ENCODE results near the gene USP10. TPM values are rescaled to one million over a fixed set of nuclear protein-coding genes. Genes with fewer than 3 reads are reported as not detected.

USP10 gene
- total and polyA plus RNA-seq, 2 donors from 2014 or later: 36.8 to 79.5 TPM

DNA sequence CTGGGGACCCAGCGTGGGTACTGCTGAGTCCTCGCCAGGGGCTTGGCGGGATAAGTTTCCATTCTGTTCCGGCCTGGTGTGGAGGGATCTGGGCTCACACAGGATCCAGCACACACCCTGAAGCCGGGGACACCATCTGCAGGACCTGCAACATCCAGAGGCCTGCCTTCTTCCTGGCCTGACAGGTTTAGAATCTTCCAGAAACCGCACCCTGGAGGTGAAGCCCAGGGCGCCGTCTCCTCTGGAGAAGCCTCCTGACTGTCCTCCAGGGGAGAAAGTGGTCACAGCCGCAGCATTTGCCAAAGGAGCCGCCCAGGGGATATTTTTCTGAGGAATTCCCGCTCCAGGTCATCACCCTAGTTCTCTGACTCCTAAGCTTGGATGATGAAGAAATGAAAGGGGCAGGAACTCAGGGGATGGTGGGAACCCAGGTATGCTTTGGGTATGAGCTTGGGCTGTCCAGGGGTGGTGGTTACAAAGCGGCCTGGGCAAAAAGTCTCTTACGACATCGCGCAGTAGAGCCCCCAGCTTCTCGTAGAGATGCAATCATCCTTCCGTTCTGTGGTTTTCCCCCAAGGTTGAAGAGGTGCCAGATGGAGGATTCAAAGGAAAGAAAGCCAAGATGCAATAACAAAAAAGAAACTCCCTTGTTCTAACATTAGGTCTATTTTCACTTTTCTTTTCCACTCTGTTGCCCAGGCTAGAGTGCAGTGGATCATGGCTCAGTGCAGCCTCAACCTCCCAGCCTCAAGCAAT lies 110.9 kb downstream of the USP10 start:
- no peaks in the 10 kb centered on the region for H3K9me3 ChIP-seq (ENCODE audit: control insufficient read depth in 2 of 3, insufficient read depth in 1 of 3, low read length in 3 of 3)
- no peak overlapping the region for H3K27ac ChIP-seq (ENCODE audit: low read depth in 2 of 2, low read length in 2 of 2)
- DNase-seq (no peak), FAIRE-seq (no peak)
- intact Hi-C loops (cut with DNase I): no loop called here
- no peak overlapping the region for H3K9ac ChIP-seq (ENCODE audit: low read length in 3 of 3)
- no peaks in the 10 kb centered on the region for H3K36me3 ChIP-seq (ENCODE audit: control insufficient read depth in 2 of 3, insufficient read depth in 3 of 3, low read length in 3 of 3)
- TF ChIP-seq, protein P1, sequence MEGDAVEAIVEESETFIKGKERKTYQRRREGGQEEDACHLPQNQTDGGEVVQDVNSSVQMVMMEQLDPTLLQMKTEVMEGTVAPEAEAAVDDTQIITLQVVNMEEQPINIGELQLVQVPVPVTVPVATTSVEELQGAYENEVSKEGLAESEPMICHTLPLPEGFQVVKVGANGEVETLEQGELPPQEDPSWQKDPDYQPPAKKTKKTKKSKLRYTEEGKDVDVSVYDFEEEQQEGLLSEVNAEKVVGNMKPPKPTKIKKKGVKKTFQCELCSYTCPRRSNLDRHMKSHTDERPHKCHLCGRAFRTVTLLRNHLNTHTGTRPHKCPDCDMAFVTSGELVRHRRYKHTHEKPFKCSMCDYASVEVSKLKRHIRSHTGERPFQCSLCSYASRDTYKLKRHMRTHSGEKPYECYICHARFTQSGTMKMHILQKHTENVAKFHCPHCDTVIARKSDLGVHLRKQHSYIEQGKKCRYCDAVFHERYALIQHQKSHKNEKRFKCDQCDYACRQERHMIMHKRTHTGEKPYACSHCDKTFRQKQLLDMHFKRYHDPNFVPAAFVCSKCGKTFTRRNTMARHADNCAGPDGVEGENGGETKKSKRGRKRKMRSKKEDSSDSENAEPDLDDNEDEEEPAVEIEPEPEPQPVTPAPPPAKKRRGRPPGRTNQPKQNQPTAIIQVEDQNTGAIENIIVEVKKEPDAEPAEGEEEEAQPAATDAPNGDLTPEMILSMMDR (IDR thresholded peaks at IDR 0.05; ENCODE audit: borderline replicate concordance, extremely low read depth, insufficient read depth): no peak
- no peaks in the 10 kb centered on the region for H3K4me1 ChIP-seq (ENCODE audit: control insufficient read depth in 2 of 3, insufficient read depth in 2 of 3, low read depth in 1 of 3, low read length in 3 of 3)
- H3K4me3 ChIP-seq (ENCODE audit: low read length in 3 of 3): no peak overlapping the region
- no peaks in the 10 kb centered on the region for H3K27me3 ChIP-seq (ENCODE audit: control insufficient read depth, insufficient read depth, low read length)

DNA sequence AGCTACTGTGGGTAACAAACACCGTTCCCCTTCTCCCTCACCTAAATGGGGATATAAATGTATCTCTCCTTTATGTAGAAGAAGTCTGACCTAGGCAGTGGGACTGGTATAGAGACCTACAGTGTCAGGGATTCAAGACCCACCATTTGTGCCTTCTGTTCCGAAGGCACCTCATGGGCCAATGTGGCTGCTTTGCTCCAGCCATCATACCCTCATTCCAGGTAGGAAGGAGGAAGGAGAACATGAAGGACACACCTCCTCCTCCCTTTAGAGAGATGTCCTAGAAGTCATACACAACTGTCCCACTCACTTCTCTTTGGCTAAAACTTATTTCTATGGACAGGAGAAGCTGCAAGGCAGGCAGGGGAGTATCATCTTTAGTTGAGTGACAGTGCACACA lies 111.7 kb downstream of the USP10 start:
- TF ChIP-seq, protein P1 (IDR thresholded peaks at IDR 0.05; ENCODE audit: borderline replicate concordance, extremely low read depth, insufficient read depth): no peak
- H3K4me1 ChIP-seq (ENCODE audit: control insufficient read depth in 2 of 3, insufficient read depth in 2 of 3, low read depth in 1 of 3, low read length in 3 of 3): no peaks in the 10 kb centered on the region
- no peaks in the 10 kb centered on the region for H3K36me3 ChIP-seq (ENCODE audit: control insufficient read depth in 2 of 3, insufficient read depth in 3 of 3, low read length in 3 of 3)
- no peak for FAIRE-seq
- intact Hi-C loops (cut with DNase I): no loop called here
- H3K27me3 ChIP-seq (ENCODE audit: control insufficient read depth, insufficient read depth, low read length): no peaks in the 10 kb centered on the region
- H3K9me3 ChIP-seq (ENCODE audit: control insufficient read depth in 2 of 3, insufficient read depth in 1 of 3, low read length in 3 of 3): no peaks in the 10 kb centered on the region
- no peak for DNase-seq
- H3K9ac ChIP-seq (ENCODE audit: low read length in 3 of 3): no peak overlapping the region
- H3K4me3 ChIP-seq (ENCODE audit: low read length in 3 of 3): no peak overlapping the region
- H3K27ac ChIP-seq (ENCODE audit: low read depth in 2 of 2, low read length in 2 of 2): no peak overlapping the region

DNA sequence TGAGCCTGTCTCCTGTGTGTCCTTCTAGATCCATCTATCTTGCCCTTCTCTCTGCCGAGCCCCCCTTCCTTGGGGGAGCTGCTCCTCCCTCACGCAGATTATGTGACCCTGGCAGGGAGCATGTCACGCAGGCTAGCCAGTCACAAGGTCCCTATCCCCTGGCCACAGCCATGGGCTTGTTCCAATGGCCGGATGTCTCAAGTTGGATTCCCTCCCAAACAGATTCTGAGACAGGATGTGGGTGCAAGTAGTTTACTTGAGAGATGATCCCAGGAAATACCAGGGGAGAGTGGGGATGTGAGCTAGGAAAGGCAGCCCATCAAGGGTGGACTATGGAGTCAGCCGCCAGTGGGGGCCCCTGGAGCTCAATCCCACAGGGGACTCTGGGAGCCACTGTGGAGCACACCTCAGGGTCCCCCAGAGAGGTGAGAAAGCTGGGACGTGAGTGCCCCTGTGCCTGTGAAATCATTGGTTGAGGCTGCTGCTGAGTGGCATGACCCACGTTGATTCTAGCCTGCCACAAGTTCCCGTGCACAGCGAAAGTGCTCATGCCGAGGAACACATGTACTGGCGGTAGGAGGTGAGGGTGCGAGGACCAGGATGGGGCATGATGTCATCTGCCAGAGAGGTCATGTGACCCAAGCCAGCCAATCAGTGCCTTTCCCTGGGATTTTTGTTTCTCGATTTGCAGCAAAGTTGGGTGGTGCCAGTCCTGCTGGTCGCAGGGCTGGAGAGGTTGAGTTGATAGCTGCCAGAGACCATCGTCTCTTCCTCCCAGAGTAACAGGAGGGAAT lies 113.5 kb downstream of the USP10 start:
- no peak overlapping the region for H3K9ac ChIP-seq (ENCODE audit: low read length in 3 of 3)
- no peaks in the 10 kb centered on the region for H3K36me3 ChIP-seq (ENCODE audit: control insufficient read depth in 2 of 3, insufficient read depth in 3 of 3, low read length in 3 of 3)
- intact Hi-C loops (cut with DNase I): no loop called here
- no peaks in the 10 kb centered on the region for H3K27me3 ChIP-seq (ENCODE audit: control insufficient read depth, insufficient read depth, low read length)
- DNase-seq (no peak), FAIRE-seq (no peak)
- H3K4me3 ChIP-seq (ENCODE audit: low read length in 3 of 3): no peak overlapping the region
- H3K9me3 ChIP-seq (ENCODE audit: control insufficient read depth in 2 of 3, insufficient read depth in 1 of 3, low read length in 3 of 3): no peaks in the 10 kb centered on the region
- no peaks in the 10 kb centered on the region for H3K4me1 ChIP-seq (ENCODE audit: control insufficient read depth in 2 of 3, insufficient read depth in 2 of 3, low read depth in 1 of 3, low read length in 3 of 3)
- H3K27ac ChIP-seq (ENCODE audit: low read depth in 2 of 2, low read length in 2 of 2): no peak overlapping the region
- TF ChIP-seq, protein P1 (IDR thresholded peaks at IDR 0.05; ENCODE audit: borderline replicate concordance, extremely low read depth, insufficient read depth): no peak
